DMS153 treated with DMSO at 0.1 percent for 48 hours (cell line): ENCODE data around the gene TMEM31.
"Not testable (repeated sequence)": the region's sequence is repeated elsewhere in the genome, so short reads cannot be mapped to it uniquely, and the experiment has no call there.

ENCODE experiments used
- DNase-seq: peaks from one replicate; lab custom pipeline; 2025; ENCODE audit not compliant: unreplicated experiment; lab: John Stamatoyannopoulos, UW

Gene TMEM31

DNA sequence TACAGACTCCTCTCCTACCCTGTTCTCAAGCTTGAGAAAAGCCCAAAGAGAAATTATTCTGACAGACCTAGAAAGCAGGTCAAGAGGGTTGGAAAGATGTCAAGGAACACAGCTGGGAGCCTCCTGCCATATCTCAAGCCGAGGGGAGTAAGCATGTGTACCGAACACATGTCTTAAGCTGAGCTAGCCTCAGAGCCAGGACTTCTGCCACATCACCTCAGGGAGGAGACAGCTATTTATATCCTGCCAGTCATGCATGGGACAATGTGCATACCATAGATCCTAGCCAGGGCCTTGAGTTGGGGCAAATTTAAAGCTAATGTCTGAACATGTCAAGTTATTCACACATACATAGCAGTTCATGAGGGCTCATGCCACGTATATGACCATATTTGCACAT is 11.8 kb downstream of the TMEM31 start:
- DNase-seq = no peak

DNA sequence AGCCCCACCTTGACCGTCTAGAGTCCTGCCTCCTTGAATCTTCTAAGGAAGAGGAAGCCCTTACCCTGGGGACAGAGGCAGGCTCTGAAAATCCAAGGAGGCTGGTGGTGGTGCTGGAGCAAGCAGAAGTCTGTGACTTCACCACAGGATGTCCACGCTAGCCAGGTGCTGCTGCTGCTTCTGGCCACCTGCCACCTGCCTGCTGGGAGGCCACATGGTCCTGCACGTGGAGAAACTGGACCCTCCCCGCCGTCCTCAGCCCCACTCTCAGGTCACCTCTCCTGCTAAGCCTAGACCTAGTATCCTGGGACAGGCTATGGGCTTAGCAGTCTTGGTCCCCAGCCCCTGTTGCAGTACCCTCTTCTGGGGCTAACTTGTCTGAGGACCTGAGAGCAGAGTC is 15.8 kb downstream of the TMEM31 start:
- DNase-seq = no peak

GRCh38 chrX:103727115-103727514 is 16.4 kb downstream of the TMEM31 start:
- DNase-seq = no peak

- DNase-seq = no peak
These were observed 18.3 kb downstream of the TMEM31 start for GRCh38 chrX:103729015-103729414.

GRCh38 chrX:103730147-103730795 is 19.6 kb downstream of the TMEM31 start:
- no peak for DNase-seq

DNA sequence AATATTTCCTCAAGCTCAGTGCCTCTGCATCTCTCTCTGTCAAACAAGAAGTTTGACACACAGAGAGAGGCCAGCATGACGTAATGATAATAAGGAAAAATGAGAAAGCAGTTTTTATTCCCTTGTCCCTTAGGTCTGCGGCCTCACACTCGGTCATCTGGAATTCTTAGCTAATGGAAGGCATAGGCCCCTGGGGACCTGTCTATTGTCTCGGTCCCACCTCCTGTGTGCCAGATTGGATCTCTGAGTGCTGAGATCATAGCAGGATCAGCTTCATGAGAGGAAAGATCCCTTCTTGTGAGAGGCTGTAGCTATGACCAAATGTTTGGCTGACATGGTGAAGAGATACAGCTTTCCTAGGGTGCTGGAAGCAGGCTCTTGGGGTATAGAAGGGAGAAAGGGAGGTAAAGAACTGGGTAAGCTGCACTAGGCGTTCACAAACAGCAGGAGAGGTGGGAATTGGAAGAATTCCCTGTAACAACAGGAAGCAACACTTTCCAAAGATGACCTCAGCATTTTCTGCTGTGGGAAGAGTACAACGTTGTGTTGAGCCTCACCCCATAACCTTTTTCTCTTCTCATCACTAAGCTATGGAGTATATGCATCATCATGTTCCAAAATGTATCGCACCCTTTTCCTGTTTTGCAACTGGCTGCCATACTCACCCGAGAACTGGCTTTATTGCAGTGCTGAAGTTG is 20.2 kb downstream of the TMEM31 start:
- DNase-seq = no peak

- DNase-seq = no peak
These were observed 22.3 kb downstream of the TMEM31 start for GRCh38 chrX:103733017-103733416.

DNA sequence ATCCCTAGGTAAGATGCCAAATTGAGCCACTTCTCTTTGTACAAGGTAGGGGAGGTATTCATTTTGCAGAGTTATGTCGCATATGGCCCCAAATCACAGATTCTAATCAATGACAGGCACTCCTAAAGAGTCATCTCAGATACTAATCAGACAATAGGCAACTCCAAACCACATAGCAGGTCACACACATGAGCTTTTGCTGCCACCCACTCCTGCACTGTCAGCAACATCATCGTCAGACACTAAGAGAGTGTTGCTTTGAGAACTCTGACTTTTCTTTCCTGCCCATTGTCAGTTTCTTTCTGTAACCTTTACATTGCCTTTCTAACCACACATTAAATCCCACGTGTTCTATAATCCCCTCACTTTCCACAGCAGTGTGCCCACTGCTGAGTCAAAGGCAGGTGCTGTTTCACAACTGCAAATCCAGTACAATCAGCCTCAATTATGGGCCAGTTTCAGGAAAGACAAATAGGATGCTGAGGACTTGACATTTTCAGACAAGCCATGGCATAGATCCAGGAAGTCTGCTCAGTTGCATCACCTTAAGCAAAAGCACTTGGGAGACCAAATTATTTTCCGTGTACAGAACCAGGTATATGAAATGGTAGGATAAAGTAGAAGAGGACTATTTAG is 23.5 kb downstream of the TMEM31 start:
- no peak for DNase-seq

DNA sequence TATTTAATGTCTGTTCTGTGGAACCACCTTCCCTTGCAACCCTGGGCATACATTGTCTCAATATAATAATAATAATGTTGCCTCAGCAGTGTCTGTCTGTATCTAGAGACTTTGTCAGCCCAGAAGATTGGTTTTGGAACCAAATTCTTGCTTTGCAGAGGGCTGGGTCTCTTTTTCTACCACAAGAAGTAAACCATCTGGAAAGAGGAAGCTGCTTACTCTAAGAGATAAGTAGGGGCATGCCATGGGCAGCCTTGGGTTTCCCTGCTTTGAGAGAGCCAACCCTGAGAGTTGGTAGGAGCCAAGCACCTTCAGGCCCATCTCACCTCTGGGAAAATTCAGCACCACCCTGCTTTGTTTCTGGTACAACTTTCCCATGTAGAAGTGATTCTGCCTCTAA is 27.0 kb downstream of the TMEM31 start:
- no peak for DNase-seq

DNA sequence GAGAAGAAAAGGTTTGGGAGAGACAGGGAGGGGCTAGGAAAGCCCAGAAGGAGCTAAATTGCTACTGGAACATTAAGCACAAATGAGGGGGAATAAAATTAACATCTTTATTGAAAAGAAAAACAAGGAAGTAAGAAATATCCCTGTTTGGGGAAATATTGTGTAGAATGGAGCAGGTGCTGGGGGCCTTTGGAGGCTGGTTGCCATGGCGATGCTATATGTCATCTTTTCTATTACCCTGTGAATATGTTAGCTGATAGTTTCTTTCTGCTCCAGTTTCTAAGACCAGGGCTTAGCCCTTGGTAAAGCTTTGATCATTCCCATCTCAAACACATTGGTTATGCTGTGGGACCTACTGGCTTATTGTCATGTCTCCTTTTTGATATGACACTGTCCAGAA is 28.7 kb downstream of the TMEM31 start:
- DNase-seq = no peak

GRCh38 chrX:103741879-103742278 is 31.2 kb downstream of the TMEM31 start:
- no peak for DNase-seq

GRCh38 chrX:103742339-103742738 is 31.6 kb downstream of the TMEM31 start:
- DNase-seq = no peak

GRCh38 chrX:103747163-103747562 is 36.5 kb downstream of the TMEM31 start:
- no peak for DNase-seq

DNA sequence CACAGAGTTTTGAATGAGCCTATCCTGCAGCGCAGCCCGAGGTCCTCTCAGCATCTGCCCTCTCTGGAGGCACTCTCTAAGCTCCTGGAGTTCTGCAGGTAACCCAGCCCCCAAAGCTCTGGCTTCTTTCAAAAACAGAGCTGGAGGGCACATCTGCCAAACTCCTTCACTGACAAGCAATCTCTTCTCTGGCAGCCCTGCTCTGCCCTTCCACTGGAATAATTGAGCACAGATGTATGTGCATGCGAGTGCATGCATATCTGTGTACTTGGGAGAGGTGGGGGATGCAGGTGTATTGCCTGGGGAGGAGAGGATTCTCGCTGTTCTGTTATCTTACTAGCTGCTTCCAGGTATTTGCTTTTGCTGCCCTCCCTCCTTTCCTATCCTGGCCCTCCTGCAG is 43.7 kb downstream of the TMEM31 start:
- DNase-seq = no peak

DNA sequence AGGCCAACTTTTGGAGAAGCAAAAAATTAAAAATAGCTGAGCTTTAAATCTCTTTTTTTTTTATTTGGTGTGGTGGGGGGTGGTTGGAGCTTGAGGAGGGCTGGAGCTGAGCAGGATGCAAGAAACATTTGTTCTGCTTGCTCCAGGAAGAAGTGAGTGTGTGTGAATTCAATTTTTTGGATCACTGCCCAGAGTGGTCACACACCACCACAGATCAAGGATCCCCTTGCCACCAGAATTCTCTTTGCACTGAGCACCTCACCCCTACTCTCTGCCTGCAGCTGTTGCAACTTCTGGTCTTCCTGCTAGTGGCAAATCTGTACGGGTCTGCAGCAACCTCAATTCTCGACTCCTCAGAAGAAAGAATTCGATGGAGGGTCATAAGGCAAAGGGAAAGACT is 46.0 kb downstream of the TMEM31 start:
- no peak for DNase-seq

DNA sequence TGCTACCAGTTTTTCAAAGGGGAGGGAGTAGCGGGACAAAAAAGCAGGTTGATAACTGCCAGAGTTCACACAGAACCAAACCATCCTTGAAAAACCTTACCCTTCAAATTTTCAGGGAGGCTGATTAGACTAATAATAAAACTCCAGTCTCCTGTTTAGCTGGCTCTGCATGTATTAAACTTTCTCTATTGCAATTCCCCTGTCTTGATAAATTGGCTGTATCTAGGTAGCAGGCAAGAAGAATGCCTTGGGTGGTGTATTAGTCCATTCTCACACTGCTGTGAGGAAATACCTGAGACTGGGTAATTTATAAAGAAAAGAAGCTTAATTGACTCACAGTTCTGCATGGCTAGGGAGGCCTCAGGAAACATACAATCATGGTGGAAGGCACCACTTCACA is 47.8 kb downstream of the TMEM31 start:
- DNase-seq = no peak

- not testable (repeated sequence) for DNase-seq
These were observed 52.8 kb downstream of the TMEM31 start for GRCh38 chrX:103763541-103763940.
